Choroid plexus epithelial cell (primary cell): Measurements from ENCODE around the gene GP1BB.

Experiments
- DNase-seq: peaks from one replicate; pipeline ENCODE4 v3.0.0-alpha.2; 2010; ENCODE audit warnings: low read depth
- H3K4me3 ChIP-seq: 2 replicates; pipeline ENCODE4 v1.5.1; 2011; ENCODE audit warnings: low read depth, mild to moderate bottlenecking, control low read depth, low read length, moderate library complexity
- CTCF ChIP-seq: conservative IDR thresholded peaks from 2 replicates; pipeline ENCODE4 v1.5.1; 2011; ENCODE audit warnings: low read depth, mild to moderate bottlenecking, control low read depth, inconsistent platforms, low read length, moderate library complexity

GP1BB gene

GRCh38 chr22:19770349-19771220 lies 47.2 kb downstream of the GP1BB start:
- no peak overlapping the region for H3K4me3 ChIP-seq
- no peak for TF ChIP-seq CTCF
- no peak for DNase-seq

DNA sequence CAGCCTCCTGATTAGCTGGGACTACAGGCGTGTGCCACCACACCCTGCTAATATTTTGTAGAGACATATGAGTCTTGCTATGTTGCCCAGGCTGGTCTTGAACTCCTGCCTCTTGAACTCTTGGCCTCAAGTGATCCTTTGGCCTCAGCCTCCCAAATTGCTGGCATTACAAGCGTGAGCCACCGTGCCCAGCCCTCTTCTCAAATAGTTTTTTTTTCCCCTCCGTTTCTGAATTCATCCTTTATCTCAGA lies 49.0 kb downstream of the GP1BB start:
- TF ChIP-seq CTCF = no peak
- DNase-seq = no peak
- H3K4me3 ChIP-seq = no peak overlapping the region

- DNase-seq = no peak
- no peak overlapping the region for H3K4me3 ChIP-seq
- no peak for TF ChIP-seq CTCF
Observed at GRCh38 chr22:19772673-19773469, 49.5 kb downstream of the GP1BB start.

- H3K4me3 ChIP-seq = no peak overlapping the region
- TF ChIP-seq CTCF = no peak
- no peak for DNase-seq
Observed at GRCh38 chr22:19773470-19774040, 50.2 kb downstream of the GP1BB start.
